Stimulated activated CD4-positive, alpha-beta T cell treated with anti-CD3 and anti-CD28 coated beads, TNF-alpha, amount 100 ng/mL, for 1 hour (primary cell): ENCODE measurements around the gene SARS1.

Source experiments
- DNase-seq, 3 donors: peaks; one replicate each; pipeline ENCODE4 v3.0.0-alpha.2; 2020; ENCODE audit warnings: low read depth in 3 of 3, low spot score in 1 of 3

The SARS1 gene

GRCh38 chr1:109261578-109261977 lies 47.9 kb downstream of the SARS1 start:
- DNase-seq, result no peak

GRCh38 chr1:109262231-109263055 lies 48.7 kb downstream of the SARS1 start:
- no peak for DNase-seq

- DNase-seq, result no peak
Measured at GRCh38 chr1:109263234-109263596, 49.5 kb downstream of the SARS1 start.

GRCh38 chr1:109263597-109264378 lies 50.1 kb downstream of the SARS1 start:
- peak; percentile 18 to 77 (median 45) for DNase-seq

GRCh38 chr1:109264379-109264755 lies 50.6 kb downstream of the SARS1 start:
- DNase-seq, result no peak

- DNase-seq, result no peak
Measured at GRCh38 chr1:109265016-109265415, 51.3 kb downstream of the SARS1 start.

- no peak for DNase-seq
Measured at GRCh38 chr1:109265741-109266330, 52.1 kb downstream of the SARS1 start.

GRCh38 chr1:109266965-109267364 lies 53.2 kb downstream of the SARS1 start:
- no peak for DNase-seq

- no peak for DNase-seq
Measured at GRCh38 chr1:109267743-109268300, 54.1 kb downstream of the SARS1 start.

- DNase-seq, result no peak
Measured at GRCh38 chr1:109268431-109269211, 54.9 kb downstream of the SARS1 start.

- DNase-seq, result no peak
Measured at GRCh38 chr1:109269212-109269980, 55.7 kb downstream of the SARS1 start.

GRCh38 chr1:109269981-109270622 lies 56.4 kb downstream of the SARS1 start:
- no peak for DNase-seq

- DNase-seq, result no peak
Measured at GRCh38 chr1:109270623-109271317, 57.1 kb downstream of the SARS1 start.

GRCh38 chr1:109271458-109271857 lies 57.7 kb downstream of the SARS1 start:
- DNase-seq, result no peak

GRCh38 chr1:109272021-109272799 lies 58.5 kb downstream of the SARS1 start:
- DNase-seq, result no peak

GRCh38 chr1:109272831-109273547 lies 59.3 kb downstream of the SARS1 start:
- DNase-seq, result no peak

- no peak for DNase-seq
Measured at GRCh38 chr1:109273570-109274288, 60.0 kb downstream of the SARS1 start.
